Upper lobe of right lung (tissue), 1 donor: ENCODE data around the gene TRMT10A. TPM values are rescaled to one million over a fixed set of nuclear protein-coding genes. Genes with fewer than 3 reads are reported as not detected.

Experiments used
- ATAC-seq: fragments of 200-7000 bp; cut with Tn5 transposase; one replicate; pipeline ENCODE4 v1.9.1; 2020; ENCODE audit warnings: mild to moderate bottlenecking, moderate library complexity
- DNase-seq: peaks from one replicate; pipeline ENCODE4 v3.0.0-alpha.2; 2020
- H3K27ac ChIP-seq: fragments of 200-600 bp; one replicate; pipeline ENCODE4 v1.8.0; 2022
- H3K27me3 ChIP-seq: fragments of 200-600 bp; one replicate; pipeline ENCODE4 v1.8.0; 2022; ENCODE audit warnings: mild to moderate bottlenecking
- H3K36me3 ChIP-seq: fragments of 200-600 bp; one replicate; pipeline ENCODE4 v1.8.0; 2022
- H3K4me1 ChIP-seq: fragments of 200-600 bp; one replicate; pipeline ENCODE4 v1.8.0; 2022
- H3K4me3 ChIP-seq: fragments of 200-600 bp; one replicate; pipeline ENCODE4 v1.8.0; 2022; ENCODE audit warnings: mild to moderate bottlenecking
- H3K9me3 ChIP-seq: fragments of 200-600 bp; one replicate; pipeline ENCODE4 v1.8.0; 2022
- CTCF ChIP-seq: fragments of 200-600 bp; IDR thresholded peaks from one replicate; pipeline ENCODE4 v1.8.0; 2022; ENCODE audit warnings: antibody characterized with exemption
- intact Hi-C: fragments of 100-400 bp; cut with DNase I; formaldehyde crosslinking; loops from one replicate; pipeline ENCODE4 v1.11.0; 2022
- total RNA-seq: library from RNA; stranded (reverse); fragmentation: NEBNext Ultra II Directional; extraction: Animal tissue kit (Norgen Biotek cat#: 25700); gene quantifications from one replicate; pipeline ENCODE4 v1.2.1, GENCODE V29; 2021
- donor health status: DM: no; HTN: yes; CAD: no; lungs with severe emphysema.

Gene TRMT10A
- total RNA-seq, 1 donor from 2014 or later: 5.0 TPM

GRCh38 chr4:99606716-99607115 is 42.9 kb upstream of the TRMT10A start:
- no peaks in the 10 kb centered on the region for H3K4me1 ChIP-seq
- no peaks in the 10 kb centered on the region for H3K9me3 ChIP-seq
- H3K27ac ChIP-seq: no peak overlapping the region
- ATAC-seq (no peak), DNase-seq (no peak)
- TF ChIP-seq CTCF: no peak
- no peak overlapping the region for H3K4me3 ChIP-seq
- H3K36me3 ChIP-seq: no peaks in the 10 kb centered on the region
- intact Hi-C loops: no loop called here
- no peaks in the 10 kb centered on the region for H3K27me3 ChIP-seq

GRCh38 chr4:99594818-99595217 is 31.0 kb upstream of the TRMT10A start:
- no peak overlapping the region for H3K4me3 ChIP-seq
- H3K27me3 ChIP-seq: no peaks in the 10 kb centered on the region
- intact Hi-C loops: no loop called here
- no peak for TF ChIP-seq CTCF
- H3K4me1 ChIP-seq: no peaks in the 10 kb centered on the region
- H3K27ac ChIP-seq: no peak overlapping the region
- H3K36me3 ChIP-seq: no peaks in the 10 kb centered on the region
- no peaks in the 10 kb centered on the region for H3K9me3 ChIP-seq
- DNase-seq: no peak
- no peak for ATAC-seq

GRCh38 chr4:99593781-99594641 is 30.2 kb upstream of the TRMT10A start:
- intact Hi-C loops: no loop called here
- ATAC-seq: no peak
- H3K27ac ChIP-seq: no peak overlapping the region

GRCh38 chr4:99591757-99592156 is 27.9 kb upstream of the TRMT10A start:
- Histone ChIP-seq H3K9me3 (no peaks in the 10 kb centered on the region), H3K27ac (no peak overlapping the region), H3K27me3 (no peaks in the 10 kb centered on the region), H3K36me3 (no peaks in the 10 kb centered on the region), H3K4me1 (no peaks in the 10 kb centered on the region), H3K4me3 (no peak overlapping the region)
- DNase-seq: no peak
- intact Hi-C loops: no loop called here
- no peak for ATAC-seq
- TF ChIP-seq CTCF: no peak

More at GRCh38 chr4:99593781-99594641, 30.2 kb upstream of the TRMT10A start:
- Histone ChIP-seq H3K36me3 (no peaks in the 10 kb centered on the region), H3K9me3 (no peaks in the 10 kb centered on the region), H3K4me3 (no peak overlapping the region), H3K27me3 (no peaks in the 10 kb centered on the region), H3K4me1 (no peaks in the 10 kb centered on the region)
- no peak for DNase-seq
- TF ChIP-seq CTCF: no peak

GRCh38 chr4:99587803-99588202 is 24.0 kb upstream of the TRMT10A start:
- intact Hi-C loops: no loop called here
- Histone ChIP-seq H3K9me3 (no peaks in the 10 kb centered on the region), H3K36me3 (no peaks in the 10 kb centered on the region), H3K27ac (no peak overlapping the region), H3K4me1 (no peaks in the 10 kb centered on the region), H3K27me3 (no peaks in the 10 kb centered on the region), H3K4me3 (no peak overlapping the region)
- no peak for ATAC-seq
- DNase-seq: no peak
- no peak for TF ChIP-seq CTCF
